ENCODE data around the gene TKFC. TPM values are rescaled to one million over a fixed set of nuclear protein-coding genes. Genes with fewer than 3 reads are reported as not detected.

Gene TKFC
- total RNA-seq, 4 donors from 2014 or later = 12.9 to 24.2 (median 14.8) TPM

DNA sequence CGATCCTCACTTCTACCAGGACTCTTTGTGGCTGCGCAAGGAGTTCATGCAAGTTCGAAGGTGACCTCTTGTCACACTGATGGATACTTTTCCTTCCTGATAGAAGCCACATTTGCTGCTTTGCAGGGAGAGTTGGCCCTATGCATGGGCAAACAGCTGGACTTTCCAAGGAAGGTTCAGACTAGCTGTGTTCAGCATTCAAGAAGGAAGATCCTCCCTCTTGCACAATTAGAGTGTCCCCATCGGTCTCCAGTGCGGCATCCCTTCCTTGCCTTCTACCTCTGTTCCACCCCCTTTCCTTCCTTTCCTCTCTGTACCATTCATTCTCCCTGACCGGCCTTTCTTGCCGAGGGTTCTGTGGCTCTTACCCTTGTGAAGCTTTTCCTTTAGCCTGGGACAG is 35.6 kb downstream of the TKFC start:
- no peak for DNase-seq (ENCODE audit: extremely low spot score)
- intact Hi-C loops (cut with DNase I) = no loop called here
- no peak overlapping the region for H3K4me3 ChIP-seq
- H3K27ac ChIP-seq (replicated peaks in 1 of 4) = peak overlapping the region in 1 of 4 donors; percentile 34
- no peaks in the 10 kb centered on the region for H3K9me3 ChIP-seq
- WGBS = 94% methylated on average over 7 of the region's 7 CpGs
- peaks cover 54 to 78% (median 66%) of the 10 kb centered on the region in 4 donors for H3K36me3 ChIP-seq
- TF ChIP-seq EP300 (IDR thresholded peaks at IDR 0.05) (no peak), POLR2A (IDR thresholded peaks at IDR 0.05; ENCODE audit: low read depth) (no peak), POLR2AphosphoS5 (IDR thresholded peaks at IDR 0.05) (no peak)
- TF ChIP-seq, protein P1, sequence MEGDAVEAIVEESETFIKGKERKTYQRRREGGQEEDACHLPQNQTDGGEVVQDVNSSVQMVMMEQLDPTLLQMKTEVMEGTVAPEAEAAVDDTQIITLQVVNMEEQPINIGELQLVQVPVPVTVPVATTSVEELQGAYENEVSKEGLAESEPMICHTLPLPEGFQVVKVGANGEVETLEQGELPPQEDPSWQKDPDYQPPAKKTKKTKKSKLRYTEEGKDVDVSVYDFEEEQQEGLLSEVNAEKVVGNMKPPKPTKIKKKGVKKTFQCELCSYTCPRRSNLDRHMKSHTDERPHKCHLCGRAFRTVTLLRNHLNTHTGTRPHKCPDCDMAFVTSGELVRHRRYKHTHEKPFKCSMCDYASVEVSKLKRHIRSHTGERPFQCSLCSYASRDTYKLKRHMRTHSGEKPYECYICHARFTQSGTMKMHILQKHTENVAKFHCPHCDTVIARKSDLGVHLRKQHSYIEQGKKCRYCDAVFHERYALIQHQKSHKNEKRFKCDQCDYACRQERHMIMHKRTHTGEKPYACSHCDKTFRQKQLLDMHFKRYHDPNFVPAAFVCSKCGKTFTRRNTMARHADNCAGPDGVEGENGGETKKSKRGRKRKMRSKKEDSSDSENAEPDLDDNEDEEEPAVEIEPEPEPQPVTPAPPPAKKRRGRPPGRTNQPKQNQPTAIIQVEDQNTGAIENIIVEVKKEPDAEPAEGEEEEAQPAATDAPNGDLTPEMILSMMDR (IDR thresholded peaks at IDR 0.05) = no peak
- H3K27me3 ChIP-seq = no peaks in the 10 kb centered on the region
- H3K4me1 ChIP-seq = peaks cover 0 to 19% (median 8%) of the 10 kb centered on the region in 4 donors

DNA sequence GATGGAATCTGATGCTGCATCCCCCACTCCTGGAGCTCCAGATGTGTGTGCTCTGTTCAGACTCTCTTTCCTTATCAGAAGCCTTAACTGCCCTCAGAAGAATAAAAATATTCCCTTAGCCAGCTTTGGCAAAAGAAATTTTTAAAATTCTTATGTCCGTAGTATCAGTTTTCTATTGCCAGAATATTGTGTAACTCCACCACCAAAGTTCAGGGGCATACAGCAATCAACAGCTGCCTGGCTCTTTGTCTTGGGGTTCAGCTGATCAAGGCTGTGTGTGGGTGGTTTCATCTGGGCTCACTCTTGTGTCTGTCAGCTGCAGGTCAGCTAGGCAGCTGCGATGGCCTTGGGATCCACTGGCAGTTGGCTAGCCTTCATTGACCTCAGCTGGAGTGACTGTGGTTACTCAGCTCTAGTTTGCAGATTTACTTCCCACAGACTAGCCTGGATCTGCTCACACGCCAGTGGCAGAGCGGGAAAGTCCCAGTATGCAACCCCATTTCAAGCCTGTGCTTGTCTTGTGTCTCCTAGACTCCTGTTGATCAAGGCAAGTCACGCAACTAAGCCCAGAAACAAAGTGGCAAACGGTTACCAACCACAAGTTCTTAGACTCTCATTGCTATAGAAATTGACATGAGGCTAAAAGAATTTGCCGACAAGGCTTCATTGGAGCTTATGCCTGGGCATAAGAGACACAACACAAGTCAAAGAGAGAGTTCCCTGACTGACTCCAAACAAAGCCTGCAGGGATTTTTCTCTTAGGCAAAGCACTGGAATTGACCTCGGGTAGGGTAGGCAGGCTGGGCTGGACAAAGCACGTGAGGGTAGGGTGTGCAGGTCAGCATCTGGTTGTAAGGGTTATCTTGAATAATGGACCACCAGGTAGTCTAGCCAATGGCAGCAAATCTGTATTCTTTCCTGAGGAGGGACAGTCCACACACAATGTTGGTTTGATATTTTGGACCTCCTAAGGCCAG is 36.6 kb downstream of the TKFC start:
- Histone ChIP-seq H3K4me3 (no peak overlapping the region), H3K27ac (replicated peaks in 1 of 4) (peak overlapping the region in 2 of 4 donors; percentile 30 to 34), H3K9me3 (no peaks in the 10 kb centered on the region), H3K27me3 (no peaks in the 10 kb centered on the region), H3K36me3 (peaks cover 48 to 71% (median 58%) of the 10 kb centered on the region in 4 donors), H3K4me1 (peaks cover 0 to 14% (median 5%) of the 10 kb centered on the region in 4 donors)
- 89% methylated on average over 9 of the region's 9 CpGs for WGBS
- intact Hi-C loops (cut with DNase I) = no loop called here
- DNase-seq (ENCODE audit: extremely low spot score) = no peak
- no peak for TF ChIP-seq POLR2A (IDR thresholded peaks at IDR 0.05; ENCODE audit: low read depth)
- no peak for TF ChIP-seq EP300 (IDR thresholded peaks at IDR 0.05)
- no peak for TF ChIP-seq POLR2AphosphoS5 (IDR thresholded peaks at IDR 0.05)
- TF ChIP-seq, protein P1 (IDR thresholded peaks at IDR 0.05) = no peak

DNA sequence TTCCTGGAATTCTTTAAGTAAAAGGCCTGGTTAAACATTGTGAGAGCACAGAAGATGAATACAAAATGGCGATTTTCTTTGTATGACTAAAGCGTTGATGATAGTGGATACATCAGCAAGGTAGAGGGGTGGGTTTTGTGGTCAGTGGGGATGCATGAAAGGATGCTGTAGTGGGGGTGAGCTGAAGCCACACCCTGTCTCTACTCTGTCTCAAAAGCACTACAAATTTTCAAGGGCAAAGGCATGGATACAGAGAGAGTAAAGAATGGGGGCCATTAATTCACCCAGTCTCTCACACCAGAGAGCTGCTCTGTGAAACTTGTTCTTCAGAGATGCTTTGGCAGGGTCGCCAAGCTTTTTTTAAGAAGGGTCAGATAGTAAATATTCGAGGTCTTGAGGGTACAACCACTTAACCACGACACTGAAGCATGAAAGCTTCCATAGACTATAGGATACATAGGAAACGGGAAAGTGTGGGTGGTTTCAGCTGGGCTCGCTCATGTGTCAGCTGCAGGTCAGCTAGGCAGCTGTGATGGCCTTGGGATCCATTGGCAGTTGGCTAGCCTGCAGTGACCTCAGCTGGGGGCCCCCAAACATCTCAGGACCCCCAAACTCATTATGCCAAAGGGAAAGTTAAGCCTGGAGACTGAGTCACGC is 37.4 kb downstream of the TKFC start:
- 86% methylated on average over 8 of the region's 8 CpGs for WGBS
- no peak for DNase-seq (ENCODE audit: extremely low spot score)
- Histone ChIP-seq H3K36me3 (peaks cover 40 to 67% (median 49%) of the 10 kb centered on the region in 4 donors), H3K27ac (replicated peaks in 1 of 4) (peak overlapping the region in 1 of 4 donors; percentile 30), H3K4me3 (no peak overlapping the region), H3K9me3 (no peaks in the 10 kb centered on the region), H3K27me3 (no peaks in the 10 kb centered on the region), H3K4me1 (peaks cover 0 to 14% (median 5%) of the 10 kb centered on the region in 4 donors)
- intact Hi-C loops (cut with DNase I) = no loop called here
- TF ChIP-seq POLR2AphosphoS5 (IDR thresholded peaks at IDR 0.05) (no peak), EP300 (IDR thresholded peaks at IDR 0.05) (no peak), POLR2A (IDR thresholded peaks at IDR 0.05; ENCODE audit: low read depth) (no peak)
- TF ChIP-seq, protein P1 (IDR thresholded peaks at IDR 0.05) = no peak

DNA sequence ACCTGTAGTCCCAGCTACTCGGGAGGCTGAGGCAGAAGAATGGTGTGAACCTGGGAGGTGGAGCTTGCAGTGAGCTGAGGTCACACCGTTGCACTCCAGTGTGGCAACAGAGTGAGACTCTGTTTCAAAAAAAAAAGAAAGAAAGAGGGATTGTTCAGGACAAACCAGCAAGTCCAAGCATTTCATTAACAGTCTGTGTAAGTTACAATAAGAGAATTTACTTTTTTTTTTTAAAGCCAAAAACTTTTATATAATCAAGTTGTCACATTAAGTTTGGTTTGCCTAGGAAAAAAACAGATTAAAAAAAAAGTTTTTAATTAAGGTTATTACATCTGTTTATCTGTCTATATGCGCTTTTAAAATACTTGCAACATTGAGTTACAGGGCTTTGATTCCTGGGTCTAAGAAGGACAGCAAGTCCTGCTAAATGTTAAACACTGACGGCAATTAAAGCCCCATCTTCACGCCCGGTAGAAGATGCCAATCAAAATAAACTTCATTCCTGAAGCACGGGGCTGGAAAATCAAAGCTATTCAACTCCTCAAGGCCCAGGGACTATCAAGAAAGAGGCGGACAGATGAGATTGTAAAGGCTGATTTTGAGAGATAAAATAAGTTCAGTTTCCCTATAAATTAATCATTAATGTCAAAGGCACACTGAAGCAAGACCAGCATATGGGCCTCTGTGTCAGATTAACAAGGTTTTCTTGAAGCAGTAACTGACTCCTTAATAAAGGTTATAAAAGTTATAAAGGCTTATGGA is 39.8 kb downstream of the TKFC start:
- Histone ChIP-seq H3K36me3 (peaks cover 18 to 56% (median 28%) of the 10 kb centered on the region in 4 donors), H3K4me3 (no peak overlapping the region), H3K27ac (replicated peaks in 1 of 4) (no peak overlapping the region), H3K9me3 (no peaks in the 10 kb centered on the region), H3K27me3 (no peaks in the 10 kb centered on the region), H3K4me1 (peaks cover 0 to 14% (median 5%) of the 10 kb centered on the region in 4 donors)
- DNase-seq (ENCODE audit: extremely low spot score) = no peak
- TF ChIP-seq, protein P1 (IDR thresholded peaks at IDR 0.05) = no peak
- TF ChIP-seq POLR2AphosphoS5 (IDR thresholded peaks at IDR 0.05) = no peak
- no peak for TF ChIP-seq POLR2A (IDR thresholded peaks at IDR 0.05; ENCODE audit: low read depth)
- TF ChIP-seq EP300 (IDR thresholded peaks at IDR 0.05) = no peak
- 66% methylated on average over 8 of the region's 8 CpGs for WGBS
- intact Hi-C loops (cut with DNase I) = no loop called here

All from esophagus muscularis mucosa (tissue), 4 donors.